ENCODE data around the gene EME1. TPM values are rescaled to one million over a fixed set of nuclear protein-coding genes. Genes with fewer than 3 reads are reported as not detected.

Gene EME1
- total RNA-seq, 1 experiment from 2014 or later: 9.2 TPM

DNA sequence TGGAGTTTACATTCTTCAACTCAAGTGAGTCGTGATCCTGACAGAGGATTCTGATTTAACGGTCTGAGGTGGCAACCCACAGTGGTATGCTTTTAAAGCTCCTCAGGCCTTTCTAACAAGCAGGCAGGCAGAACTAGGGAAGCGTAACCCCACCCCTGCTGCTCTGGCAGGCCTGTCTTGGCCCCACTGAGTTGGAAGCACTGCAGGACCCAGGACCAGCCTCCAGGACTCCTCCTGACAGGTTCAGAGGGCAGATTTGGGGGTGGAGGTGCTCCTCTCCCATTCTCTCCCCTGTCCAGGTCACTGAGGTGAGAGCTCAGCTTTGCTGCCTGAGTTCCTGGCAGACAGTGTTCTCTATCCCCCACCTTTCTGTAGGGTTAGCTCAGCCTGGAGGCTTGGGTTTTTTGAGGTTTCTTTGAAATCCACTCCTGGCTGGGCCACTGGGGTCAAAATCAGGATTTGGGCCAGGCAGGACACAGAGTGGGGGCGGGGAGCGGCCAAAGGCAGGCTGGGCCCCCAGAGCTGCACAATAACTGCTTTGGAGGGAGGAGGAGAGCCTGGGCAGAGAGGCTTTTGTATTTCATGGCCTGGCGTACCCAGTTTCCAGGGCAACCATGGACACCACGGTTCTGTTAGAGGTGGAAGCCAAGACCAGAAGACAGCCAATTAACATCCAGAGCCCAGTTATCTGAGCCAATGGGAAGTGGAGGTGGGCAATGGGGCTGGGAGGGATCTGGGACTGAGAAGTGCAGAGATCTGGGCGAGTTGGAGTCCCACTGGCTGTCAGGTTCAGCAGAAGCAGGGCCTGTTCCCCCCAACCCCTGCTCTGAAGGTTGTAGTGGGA is 9.6 kb upstream of the EME1 start:
- DNase-seq (ENCODE audit: low read depth): no peak

DNA sequence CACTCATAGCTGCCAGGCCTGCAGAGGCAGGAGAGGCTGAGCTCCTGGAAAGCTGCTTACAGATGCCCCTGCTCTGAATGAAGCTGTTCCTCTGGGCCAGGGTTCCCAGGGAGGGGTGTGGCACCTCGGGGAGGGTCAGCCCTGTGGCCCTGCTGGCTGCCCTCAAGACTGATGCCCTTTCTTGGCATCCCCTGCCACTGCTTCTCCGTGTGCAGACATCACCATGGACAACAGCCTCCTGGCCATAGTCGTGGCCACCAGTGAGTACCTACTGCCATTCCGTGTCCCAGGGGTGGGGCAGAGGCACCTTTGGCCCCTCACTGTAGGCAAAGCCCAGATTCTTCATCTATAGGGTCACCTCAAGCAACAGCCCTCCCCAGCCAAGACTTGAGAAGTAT is 9.0 kb upstream of the EME1 start:
- no peak for DNase-seq (ENCODE audit: low read depth)

DNA sequence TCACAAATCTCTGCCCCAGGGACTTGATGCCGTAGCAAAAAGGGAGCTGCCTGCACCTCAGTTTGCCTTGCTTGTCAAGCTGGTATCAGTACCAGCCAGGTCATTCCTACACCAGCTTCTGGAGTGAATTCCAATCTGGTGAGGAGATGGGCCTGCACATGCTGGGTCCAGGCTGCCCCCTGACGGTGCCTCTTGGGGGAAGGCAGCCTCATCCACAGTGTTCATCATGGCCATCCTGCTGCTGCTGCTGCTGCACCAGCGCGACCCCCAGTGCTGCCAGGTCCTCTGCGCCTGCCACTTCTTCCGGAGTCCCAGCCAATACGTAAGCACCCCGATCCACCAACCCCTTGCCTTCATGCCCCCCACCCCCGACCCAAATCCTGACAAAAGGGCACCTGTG is 8.3 kb upstream of the EME1 start:
- no peak for DNase-seq (ENCODE audit: low read depth)

DNA sequence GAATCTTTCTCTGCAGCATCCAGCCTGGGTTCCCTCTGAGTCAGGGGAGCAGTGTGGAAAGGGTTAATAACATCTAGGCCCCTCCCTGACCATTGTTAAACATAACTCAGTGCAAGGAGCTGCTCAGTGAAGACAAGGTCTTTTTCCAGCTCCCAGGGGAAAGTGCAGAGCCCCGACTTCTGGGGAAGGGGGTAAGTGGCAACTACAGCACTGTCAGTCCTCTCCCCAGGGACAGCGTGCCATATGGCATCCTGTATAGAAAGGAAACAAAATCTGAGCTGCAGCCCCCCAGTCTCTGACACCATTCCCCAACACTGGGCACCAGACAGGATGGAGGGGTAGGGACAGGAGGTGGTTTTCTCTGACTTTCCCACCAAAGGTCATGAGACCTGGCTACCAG is 7.9 kb upstream of the EME1 start:
- DNase-seq (ENCODE audit: low read depth): no peak

DNA sequence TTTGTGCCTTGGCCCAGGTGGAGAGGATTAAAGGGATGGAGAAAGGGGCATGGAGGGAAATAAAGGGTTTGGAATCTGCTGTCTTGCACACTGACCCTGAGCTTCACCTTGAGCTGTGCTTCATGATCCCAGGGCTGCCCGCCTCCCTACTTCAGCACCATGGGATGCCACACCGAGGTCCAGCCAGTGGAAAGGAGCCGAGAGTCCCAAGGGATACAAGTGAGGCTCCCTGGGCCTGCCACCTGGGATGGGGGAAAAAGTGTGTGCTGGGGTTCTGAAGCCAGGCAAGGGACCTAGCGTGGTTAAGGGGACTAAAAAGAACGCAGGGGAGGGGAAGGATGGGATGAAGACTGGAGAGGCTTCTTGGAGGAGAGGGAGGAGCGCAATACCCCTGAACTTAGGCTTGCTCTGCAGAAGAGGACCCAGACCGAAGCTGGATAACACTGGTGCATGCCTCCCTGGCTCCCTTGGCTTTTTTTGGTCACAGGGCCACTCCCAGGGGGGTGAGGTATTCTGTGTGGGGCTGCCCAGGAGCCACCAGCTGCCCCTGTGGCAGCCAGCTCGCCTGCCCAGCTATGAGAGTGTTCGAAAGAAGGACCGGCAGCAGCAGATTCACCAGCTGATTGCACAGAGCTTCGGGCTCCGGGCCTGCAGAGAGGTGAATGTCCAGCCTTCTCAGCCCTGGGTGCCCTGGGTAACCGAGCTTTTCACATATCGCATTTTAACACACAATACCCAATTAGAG is 7.2 kb upstream of the EME1 start:
- no peak for DNase-seq (ENCODE audit: low read depth)

DNA sequence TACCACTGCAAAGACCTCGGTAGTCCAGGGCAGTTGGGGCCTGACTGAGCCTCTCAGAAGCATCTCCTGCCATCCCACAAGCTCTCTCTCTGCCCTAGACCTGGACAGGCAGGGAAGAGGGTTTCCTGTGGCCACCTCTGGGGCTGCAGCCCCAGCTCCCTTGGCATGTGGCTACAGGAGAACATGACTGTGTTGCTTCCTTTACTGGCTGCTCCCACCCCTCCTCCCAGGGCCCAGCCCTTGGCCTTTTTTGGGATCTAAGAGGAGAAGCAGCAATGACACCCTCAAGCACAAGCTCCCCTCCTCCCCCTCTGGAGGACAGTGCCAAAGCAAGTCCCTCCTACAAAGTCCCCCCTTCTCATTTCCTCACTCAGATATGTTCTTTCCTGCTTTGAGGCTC is 5.6 kb upstream of the EME1 start:
- DNase-seq (ENCODE audit: low read depth): no peak

DNA sequence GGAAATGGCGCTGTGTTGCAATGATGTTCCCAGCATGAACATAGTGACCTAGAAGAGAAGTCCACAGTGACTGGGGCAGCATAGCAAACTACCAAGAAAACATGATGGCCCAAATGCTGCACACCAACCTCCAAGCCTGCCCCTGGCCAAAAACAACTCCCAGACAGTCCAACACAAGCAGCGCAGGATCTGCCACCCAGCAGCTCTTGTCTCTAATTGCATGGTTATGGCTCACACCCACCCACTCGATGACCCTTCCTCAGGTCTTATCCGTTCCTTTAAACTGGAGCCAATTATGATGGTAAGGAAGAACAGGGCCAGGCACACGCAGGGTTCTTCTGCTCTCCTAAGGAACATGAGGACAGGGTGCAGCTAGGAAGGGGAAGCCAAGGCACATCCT is 3.0 kb upstream of the EME1 start:
- no peak for DNase-seq (ENCODE audit: low read depth)

DNA sequence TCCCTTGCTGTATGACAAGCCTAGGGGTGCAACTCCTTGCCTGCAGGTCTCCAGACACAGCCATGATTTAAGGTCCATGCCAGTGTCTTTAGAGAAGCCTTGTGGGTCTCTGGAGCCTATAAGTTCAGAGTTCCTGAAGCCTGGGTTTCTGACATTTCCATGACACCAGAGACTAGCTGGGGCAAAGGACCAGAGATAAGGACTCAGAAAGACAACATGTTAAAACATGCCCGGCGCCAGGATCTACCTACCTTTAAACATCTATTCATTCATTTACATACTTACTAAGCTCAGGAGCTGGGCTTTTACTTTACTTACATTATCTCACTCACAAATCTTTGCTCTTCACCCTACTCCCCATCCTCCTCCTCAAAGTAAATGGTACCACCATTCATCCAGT is 1.5 kb upstream of the EME1 start:
- DNase-seq (ENCODE audit: low read depth): no peak

DNA sequence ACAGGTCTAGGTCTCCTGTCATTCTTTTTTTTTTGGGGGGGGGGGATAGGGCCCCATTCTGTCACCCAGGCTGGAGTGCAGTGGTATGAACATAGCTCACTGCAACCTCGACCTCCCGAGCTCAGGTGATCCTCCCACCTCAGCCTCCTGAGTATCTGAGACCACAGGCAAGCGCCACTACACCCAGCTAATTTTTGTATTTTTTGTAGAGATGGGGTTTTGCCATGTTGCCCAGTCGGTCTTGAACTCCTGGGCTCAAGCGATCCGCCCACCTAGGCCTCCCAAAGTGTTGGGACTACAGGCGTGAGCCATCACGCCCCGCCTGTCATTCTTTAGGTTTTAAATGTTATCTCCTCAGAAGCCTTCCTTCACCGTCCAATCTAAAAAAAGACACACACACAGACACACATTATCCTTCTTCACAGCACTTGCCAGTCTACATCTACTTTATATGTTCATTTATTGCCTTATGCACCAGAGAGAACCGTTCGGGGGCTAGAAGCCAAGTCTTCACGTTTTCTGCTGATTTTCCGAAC is 739 bp upstream of the EME1 start:
- no peak for DNase-seq (ENCODE audit: low read depth)

DNA sequence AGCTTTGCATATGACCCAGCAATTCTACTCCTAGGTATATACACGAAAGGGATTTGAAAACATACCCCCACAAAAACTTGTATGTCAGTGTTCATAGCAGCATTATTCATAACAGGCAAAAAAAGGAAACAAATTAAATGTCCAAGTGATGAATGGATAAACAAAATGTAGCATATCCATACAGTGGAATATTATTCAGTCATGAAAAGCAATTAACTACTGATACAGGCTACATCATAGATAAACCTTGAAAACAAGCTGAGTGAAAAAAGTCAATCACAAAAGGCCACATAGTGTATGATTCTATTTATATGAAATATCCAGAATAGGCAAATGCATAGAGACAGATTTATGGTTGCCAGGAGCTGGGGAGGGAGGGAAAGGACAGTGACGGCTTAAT is 676 bp downstream of the EME1 start:
- no peak for DNase-seq (ENCODE audit: low read depth)

DNA sequence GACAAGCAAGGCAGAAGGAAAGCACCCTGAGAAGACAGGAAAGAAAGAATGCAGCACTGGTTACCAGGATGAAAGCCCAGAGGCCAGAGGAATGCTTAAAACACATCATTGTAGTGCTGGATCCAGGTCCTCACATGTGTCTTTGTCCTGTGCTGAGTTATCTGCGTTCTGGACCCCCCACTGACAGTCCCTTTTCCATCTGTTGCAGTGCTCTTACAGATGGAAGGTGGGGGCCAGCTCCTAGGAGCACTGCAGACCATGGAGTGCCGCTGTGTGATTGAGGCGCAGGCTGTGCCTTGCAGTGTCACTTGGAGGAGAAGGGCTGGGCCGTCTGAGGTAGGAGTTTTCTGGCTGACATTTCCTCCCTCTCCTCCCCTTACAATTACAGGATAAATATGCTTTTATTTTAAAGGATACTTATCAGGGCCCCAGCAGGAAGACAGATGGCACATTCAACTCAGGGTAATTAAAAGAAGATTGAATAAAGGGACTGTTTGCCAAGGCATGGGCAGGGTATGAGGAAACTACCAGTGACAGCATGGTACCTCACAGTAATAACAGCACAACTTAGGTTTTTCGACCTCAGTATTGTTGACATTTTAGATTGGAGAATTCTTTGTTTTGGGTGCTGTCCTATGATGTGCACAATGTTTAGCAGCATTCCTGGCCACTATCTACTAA is 3.0 kb downstream of the EME1 start:
- no peak for DNase-seq (ENCODE audit: low read depth)

DNA sequence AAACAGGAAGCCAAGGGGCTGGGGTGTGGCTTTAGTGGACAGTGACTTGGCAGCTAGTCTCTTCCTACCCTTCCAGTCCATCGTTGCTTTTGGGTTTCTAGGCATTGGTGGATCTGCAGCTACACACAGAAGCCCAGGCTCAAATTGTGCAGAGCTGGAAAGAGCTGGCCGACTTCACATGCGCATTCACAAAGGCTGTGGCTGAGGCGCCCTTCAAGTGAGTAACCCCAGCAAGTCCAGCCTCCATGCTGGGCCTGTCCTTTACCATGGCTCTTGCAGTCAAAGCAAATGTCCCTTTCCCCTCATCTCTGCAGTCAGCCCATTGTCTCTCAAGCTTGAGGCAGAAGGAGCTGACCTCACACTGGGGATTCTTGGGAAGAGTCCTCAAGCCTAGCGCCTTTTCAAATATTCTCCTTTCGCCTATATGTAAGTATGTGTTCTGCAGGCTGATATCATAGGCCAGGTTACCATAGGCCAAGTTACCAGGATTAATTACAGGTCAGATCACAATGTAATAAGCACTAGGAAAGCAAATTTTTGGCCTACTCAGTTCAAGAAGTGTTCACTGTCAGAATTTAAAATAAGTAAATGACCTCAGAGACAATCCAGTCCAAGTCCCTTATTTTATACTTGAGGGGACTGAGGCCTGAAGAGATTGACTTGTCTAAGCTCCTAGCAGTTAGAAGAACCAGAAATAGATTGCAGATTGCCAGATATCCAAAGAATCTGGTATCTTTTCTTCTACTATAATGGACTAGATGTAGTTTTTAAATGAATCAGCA is 6.5 kb downstream of the EME1 start:
- DNase-seq (ENCODE audit: low read depth): no peak

DNA sequence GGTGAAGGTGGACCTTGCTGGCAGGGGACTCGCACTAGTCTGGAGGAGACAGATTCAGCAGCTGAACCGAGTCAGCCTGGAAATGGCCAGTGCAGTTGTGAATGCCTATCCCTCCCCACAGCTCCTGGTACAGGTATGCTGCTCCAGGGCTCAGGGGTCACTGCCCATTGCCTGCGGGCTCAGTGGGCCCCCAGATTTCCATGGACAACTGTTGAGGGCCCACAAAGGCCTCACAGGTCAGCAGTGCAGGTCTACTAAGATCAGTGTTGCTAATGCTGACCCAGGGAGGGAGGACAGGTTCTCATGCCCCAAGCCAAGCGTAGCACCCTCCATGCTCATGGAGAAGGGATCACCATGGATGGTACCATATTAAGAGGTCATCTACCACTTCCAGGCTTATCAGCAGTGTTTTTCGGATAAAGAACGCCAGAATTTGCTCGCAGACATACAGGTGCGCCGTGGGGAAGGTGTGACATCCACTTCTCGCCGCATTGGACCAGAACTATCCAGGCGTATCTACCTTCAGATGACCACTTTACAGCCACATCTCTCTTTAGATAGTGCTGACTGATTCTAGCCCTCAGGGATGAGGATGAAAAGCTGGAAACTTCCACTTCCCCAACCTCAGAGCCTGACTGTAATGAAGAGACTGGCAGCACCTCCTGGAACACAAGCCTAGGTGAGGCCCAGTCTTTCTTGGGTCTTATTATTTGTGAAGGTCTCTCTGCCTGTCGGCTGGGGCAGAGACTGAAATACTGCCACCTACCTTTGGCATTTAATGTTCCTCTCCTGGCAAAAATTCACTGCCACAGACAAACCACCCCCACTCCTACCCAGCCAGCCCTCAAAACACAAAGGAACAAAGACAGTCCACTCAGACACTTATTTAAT is 7.6 kb downstream of the EME1 start:
- no peak for DNase-seq (ENCODE audit: low read depth)

DNA sequence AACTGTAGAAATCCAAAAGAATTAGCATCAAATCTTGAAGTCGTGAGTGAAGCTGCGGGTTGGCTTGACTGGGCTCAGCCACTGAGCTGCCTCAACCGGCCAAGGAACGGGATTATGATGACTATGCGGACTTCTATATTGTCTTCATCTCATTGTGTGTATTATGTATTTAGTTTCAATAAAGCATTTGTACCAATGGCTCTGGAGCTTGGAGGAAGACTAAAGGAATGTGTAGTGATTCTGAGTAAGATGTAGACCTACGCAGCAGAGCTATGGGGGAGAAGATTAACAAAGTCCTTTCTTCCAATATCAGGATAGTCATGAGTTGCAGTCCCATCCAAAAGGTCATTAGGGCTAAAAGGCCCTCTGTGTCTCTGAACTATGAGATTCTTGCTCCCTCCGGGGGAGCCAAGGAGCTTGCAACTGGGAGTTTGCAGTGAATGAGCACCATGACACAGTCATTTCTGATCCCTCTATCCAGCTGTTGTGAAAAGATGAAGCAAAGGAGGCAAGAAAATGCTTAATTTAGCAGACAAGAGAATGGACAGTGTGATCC is 8.3 kb downstream of the EME1 start:
- no peak for DNase-seq (ENCODE audit: low read depth)

DNA sequence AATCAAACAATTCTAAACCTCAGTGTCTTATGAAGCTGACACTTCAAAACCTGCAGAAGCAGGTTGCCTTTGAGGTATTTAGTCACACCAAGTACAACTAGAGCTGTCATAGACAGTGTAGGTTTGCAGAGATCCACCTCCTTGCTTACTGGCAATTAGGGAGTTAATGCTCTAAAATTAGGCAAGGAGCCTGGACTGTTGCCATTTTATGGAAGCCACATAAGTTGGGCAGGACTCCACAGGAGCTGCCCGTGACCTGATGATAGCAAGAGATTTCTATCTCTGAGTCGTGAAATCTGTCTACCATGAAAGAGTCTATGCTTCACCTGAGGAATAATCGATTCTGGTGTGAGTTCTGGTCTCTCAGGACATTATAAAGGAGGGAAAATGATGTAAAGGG is 8.9 kb downstream of the EME1 start:
- no peak for DNase-seq (ENCODE audit: low read depth)

DNA sequence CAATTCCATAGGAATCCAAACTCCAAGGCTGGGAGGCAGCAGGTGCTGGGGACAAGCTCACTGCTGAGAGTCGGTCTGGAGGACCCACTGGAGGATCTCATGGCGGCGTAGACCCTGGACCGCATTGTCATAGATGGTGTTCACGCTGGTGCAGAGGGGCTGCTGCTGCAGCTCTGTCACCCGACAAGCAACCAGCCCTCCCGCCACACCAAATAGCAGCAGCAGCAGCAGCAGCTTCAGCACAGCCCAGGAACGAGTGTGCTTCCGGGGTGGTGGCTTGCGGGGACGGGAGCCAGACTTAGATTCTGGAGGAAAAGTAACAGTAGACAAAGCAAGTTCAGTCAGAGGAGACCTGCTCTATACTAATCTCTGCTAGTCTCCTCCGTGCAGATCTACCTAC is 9.9 kb downstream of the EME1 start:
- no peak for DNase-seq (ENCODE audit: low read depth)

DNA sequence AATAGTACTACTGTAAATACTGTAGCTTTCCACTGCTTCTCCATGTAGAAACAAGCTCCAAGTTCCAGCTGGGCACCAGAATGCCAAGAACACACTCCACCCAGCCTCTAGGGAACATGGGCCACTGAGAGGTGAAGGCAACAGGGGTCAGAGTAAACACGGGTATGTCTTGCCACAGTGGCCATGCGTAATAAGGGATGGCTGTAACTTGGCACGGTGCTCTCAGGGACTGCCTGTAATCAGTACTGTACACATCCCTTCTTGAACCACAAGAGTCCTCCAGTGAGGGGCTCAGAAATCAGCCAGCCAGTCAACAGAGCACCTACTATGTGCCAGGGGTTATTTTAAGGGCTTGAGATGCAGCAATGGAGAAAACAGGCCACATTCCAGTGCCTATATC is 13.5 kb downstream of the EME1 start:
- DNase-seq (ENCODE audit: low read depth): no peak

DNA sequence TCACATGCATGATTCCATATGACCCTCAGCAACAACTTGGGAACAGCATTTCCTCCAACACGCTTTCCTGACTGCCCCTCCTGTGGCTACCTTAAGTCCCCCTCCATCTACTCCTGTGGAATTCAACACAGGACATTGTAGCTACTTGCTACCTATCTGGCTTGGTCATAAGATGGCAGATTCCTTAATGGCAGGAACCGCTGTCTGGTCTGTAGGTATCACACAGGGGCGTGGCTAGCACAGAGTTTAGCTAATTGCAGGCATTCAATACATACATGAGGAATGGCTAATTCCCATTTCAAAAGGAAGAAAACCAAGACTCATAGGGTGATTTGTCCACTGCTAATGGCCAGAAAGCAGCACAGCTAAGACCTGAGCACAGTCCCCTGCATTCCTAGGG is 15.7 kb downstream of the EME1 start:
- no peak for DNase-seq (ENCODE audit: low read depth)

DNA sequence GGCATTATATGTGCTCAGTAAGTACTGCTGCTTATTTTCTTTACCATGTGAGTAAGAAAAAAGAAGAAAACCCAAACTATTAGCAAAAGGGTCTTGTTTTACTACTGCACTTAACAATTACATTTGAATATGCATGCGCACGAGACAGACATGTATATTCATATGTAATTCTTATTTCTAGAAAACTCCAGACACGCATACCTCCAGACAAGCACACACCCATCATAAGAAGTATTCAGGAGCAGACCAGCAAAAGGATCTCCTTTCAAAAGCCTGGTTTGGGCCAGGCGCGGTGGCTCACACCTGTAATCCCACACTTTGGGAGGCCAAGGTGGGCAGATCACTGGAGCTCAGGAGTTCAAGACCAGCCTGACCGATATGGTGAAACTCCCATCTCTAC is 16.5 kb downstream of the EME1 start:
- no peak for DNase-seq (ENCODE audit: low read depth)

DNA sequence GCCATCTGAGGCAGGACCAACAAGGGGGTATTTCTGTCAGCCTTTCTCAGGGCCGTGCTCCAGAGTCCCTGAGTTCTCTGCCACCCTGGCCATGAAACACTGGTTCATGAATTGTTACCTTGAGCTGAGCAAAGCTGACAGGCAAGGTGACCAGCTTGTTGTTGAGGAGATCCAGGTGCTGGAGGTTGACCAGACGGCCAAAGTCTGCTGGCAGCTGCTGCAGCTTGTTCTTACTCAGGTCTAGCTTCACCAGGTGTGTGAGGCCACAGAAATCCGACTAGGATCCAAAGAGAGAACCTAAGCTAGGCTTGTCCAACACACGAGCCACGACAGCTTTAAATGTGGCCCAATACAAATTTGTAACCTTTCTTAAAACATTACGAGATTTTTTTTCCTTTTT is 19.6 kb downstream of the EME1 start:
- DNase-seq (ENCODE audit: low read depth): no peak
